Measurements from ENCODE around the gene MYT1.

The MYT1 gene

GRCh38 chr20:64153861-64154589 is 10.2 kb upstream of the MYT1 start:
- no peak for DNase-seq (ENCODE audit: low read depth, low spot score)

- DNase-seq (ENCODE audit: low read depth, low spot score): no peak
These were observed 9.5 kb upstream of the MYT1 start for GRCh38 chr20:64154590-64155257.

GRCh38 chr20:64155258-64156135 is 8.8 kb upstream of the MYT1 start:
- no peak for DNase-seq (ENCODE audit: low read depth, low spot score)

GRCh38 chr20:64156136-64156885 is 7.9 kb upstream of the MYT1 start:
- DNase-seq (ENCODE audit: low read depth, low spot score): no peak

GRCh38 chr20:64156886-64157875 is 7.1 kb upstream of the MYT1 start:
- no peak for DNase-seq (ENCODE audit: low read depth, low spot score)

- DNase-seq (ENCODE audit: low read depth, low spot score): no peak
These were observed 6.4 kb upstream of the MYT1 start for GRCh38 chr20:64157878-64158277.

GRCh38 chr20:64158346-64159285 is 5.6 kb upstream of the MYT1 start:
- no peak for DNase-seq (ENCODE audit: low read depth, low spot score)

GRCh38 chr20:64159286-64159680 is 5.0 kb upstream of the MYT1 start:
- no peak for DNase-seq (ENCODE audit: low read depth, low spot score)

- DNase-seq (ENCODE audit: low read depth, low spot score): no peak
These were observed 4.5 kb upstream of the MYT1 start for GRCh38 chr20:64159711-64160110.

GRCh38 chr20:64160118-64160517 is 4.1 kb upstream of the MYT1 start:
- no peak for DNase-seq (ENCODE audit: low read depth, low spot score)

- no peak for DNase-seq (ENCODE audit: low read depth, low spot score)
These were observed 3.5 kb upstream of the MYT1 start for GRCh38 chr20:64160526-64161355.

GRCh38 chr20:64161356-64162238 is 2.7 kb upstream of the MYT1 start:
- peak; percentile 83 for DNase-seq (ENCODE audit: low read depth, low spot score)

GRCh38 chr20:64162239-64162910 is 1.9 kb upstream of the MYT1 start:
- DNase-seq (ENCODE audit: low read depth, low spot score): no peak

- no peak for DNase-seq (ENCODE audit: low read depth, low spot score)
These were observed 503 bp upstream of the MYT1 start for GRCh38 chr20:64163776-64164122.

GRCh38 chr20:64165866-64166600 is 1.8 kb downstream of the MYT1 start:
- DNase-seq (ENCODE audit: low read depth, low spot score): no peak

Measured in astrocyte of the hippocampus (primary cell).